GM18951 (cell line): ENCODE measurements around the gene CIAO1.

Source experiments
- POLR2A ChIP-seq: IDR thresholded peaks from 4 replicates; pipeline ENCODE4 v1.6.1; 2011; ENCODE audit warnings: mild to moderate bottlenecking; ENCODE audit not compliant: insufficient read length, insufficient read depth; ENCODE audit errors: extremely low read depth
- in situ Hi-C: fragments of 300-500 bp; cut with MboI; formaldehyde crosslinking; loops from one replicate; pipeline ENCODE4 v1.12.0; 2022; ENCODE audit warnings: low sequenced_read_pairs, mixed read lengths, inconsistent platforms; ENCODE audit not compliant: unreplicated experiment

Gene CIAO1

DNA sequence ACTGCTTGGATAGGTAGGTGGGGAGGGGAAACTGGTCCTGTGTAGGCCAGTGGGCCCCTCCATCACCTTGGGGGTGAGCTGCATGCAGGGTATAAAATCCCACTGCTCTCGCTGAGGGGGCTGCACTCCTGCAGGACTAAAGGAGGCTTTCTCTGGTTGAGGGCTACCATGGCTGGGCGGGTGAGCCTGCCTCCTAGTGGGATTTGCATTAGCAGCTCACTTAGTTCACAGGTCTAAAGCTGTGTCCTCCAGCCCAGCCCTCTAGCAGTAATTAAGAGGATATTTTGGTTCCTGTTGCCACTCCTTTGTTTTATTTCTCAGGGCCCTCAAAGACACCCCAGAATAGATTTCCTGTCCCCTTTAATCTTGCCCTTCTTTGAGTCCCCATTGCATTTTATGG lies 24.8 kb upstream of the CIAO1 start:
- in situ Hi-C loops: no loop called here
- TF ChIP-seq POLR2A: no peak

DNA sequence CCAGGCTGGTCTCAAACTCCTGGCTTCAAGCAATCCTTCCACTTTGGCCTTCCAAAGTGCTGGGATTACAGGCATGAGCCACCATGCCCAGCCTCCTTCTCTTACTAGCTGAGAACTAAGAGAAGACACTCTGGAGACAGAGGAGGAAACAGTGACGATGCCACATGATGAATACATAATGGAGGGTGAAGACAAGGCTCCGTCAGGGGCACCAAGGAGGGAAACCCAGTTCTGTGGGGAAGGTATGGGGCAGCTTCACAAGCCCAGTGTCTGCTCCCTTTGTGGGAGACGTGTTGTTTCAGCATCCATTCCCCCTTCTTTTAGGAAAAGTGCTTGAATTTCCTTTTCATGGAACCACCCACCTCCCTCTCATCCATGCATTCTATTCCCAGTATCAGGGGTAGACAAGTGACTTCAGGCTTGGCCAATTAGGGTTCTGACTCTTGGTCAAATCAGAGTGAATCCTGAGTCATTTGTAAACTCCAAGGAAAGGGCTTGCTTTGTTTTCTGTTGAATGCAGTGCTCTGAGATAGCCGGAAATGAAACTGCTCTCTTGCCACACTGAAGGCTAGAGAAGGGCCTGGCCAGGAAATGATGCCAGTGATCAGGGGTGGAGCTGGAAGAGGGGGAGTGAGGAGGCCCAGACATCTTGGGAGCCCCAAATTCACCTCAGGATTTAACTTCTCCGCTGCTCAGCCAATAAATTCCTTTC lies 24.0 kb upstream of the CIAO1 start:
- in situ Hi-C loops: no loop called here
- peak; percentile 42 for TF ChIP-seq POLR2A

DNA sequence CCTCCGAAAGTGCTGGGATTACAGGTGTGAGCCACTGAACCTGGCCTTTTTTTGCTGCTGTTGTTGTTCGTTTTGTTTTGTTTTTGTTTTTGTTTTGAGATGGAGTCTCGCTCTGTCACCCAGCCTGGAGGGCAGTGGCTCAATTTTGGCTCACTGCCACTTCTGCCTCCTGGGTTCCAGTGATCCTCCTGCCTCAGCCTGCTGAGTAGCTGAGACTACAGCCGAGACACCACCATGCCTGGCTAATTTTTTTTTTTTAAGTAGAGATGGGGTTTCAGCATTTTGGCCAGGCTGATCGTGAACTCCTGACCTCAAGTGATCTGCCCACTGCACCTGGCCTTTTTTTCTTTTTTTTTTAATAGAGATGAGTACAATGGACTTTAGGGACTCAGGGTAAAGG lies 22.2 kb upstream of the CIAO1 start:
- in situ Hi-C loops: no loop called here
- TF ChIP-seq POLR2A: no peak

DNA sequence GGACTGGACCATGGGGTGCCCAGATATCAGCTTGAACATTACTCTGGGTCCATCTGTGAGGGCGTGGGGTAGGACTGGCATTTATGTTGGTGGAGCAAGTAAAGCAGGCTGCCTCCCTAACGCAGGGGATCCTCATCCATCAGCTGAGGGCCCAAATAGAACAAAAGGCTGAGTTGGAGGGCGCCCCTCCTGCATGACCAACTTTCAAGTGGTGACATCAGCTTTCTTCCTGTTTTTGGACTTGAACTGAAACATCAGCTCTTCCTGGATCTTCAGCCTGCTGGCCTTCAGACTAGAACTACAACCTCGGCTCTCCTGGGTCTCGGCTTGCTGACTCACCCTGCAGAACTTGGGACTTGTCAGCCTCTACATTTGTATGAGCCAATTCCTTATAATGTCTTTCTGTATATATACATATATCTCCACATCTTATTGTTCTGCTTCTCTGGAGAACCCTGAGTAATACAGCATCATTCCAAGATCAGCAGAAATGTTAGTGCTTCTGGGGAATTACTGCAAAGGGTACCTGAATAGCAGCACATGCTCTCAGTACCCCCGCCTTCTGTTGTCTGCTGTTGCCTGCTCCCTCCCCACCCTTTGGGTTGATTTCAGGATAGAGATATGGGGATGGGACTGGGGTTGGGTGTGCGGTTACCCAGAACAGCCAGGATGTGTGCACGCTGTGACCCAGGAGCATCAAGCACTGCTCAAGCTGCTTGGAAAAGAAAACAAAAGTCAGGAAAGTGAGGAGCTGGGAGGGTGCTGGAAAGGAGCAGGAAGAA lies 20.2 kb upstream of the CIAO1 start:
- in situ Hi-C loops: no loop called here
- no peak for TF ChIP-seq POLR2A

DNA sequence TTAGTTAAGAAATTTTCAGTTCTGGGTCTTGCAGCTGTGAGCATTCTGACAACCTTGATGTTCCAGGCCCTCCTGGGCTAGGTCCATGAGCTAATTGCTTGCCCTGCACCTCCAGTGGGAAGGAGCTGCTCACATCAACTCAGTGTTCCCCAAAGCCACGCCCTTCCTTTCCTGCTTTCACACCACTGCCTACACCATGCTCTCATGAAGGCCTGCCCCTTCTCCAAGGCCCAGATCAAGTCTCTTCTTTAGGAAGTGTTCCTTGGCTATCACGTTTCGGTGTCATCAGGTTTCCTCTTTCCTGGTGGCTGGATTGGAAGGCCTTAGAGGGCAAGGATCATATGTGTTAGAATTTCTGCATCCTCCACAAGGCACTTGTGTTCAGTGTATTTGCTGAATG lies 19.0 kb upstream of the CIAO1 start:
- TF ChIP-seq POLR2A: no peak
- in situ Hi-C loops: no loop called here

DNA sequence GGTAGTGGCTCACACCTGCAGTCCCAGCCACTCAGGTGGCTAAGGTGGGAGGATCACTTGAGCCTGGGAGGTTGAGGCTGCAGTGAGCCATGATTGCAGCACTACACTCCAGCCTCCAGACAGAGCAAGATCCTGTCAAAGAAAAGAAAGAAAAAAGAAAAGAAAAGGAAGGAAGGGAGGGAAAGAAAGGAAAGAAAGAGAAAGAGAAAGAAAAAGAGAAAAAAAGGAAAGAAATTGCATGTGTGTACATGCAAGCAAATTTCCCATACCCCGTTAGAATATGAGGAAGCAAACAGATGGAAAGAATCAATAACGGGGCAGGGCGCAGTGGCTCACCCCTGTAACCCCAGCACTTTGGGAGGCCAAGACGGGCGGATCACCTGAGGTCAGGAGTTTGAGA lies 18.1 kb upstream of the CIAO1 start:
- TF ChIP-seq POLR2A: no peak
- in situ Hi-C loops: no loop called here

DNA sequence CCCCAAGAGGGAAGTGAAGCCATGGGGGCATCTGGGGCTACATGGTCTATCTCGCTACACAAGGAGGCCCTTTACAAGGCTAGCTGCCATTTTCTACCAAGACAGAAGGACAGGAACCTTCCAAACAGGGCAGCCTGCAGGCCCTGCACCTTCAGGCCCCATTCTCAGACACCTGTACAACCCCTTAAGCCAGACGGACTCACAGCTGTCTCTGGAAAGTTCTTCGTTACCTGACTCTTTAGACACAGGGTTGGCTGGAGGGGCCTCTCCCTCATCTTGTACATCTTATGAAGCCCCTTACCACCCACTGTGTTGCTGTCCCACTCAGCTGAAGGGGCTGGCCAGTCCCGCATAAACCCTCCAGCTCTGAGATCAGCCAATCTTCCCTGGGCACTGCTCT lies 17.4 kb upstream of the CIAO1 start:
- in situ Hi-C loops: no loop called here
- TF ChIP-seq POLR2A: no peak

- in situ Hi-C loops: loop anchor here (25.0 kb wide), 1 partner anchor 237 kb away; no protein-coding TSS in a partner anchor
- TF ChIP-seq POLR2A: no peak
Observed at GRCh38 chr2:96249654-96250053, 16.4 kb upstream of the CIAO1 start.

GRCh38 chr2:96250188-96250587 lies 15.8 kb upstream of the CIAO1 start:
- TF ChIP-seq POLR2A: no peak
- in situ Hi-C loops: loop anchor here (25.0 kb wide), 1 partner anchor 238 kb away; no protein-coding TSS in a partner anchor

DNA sequence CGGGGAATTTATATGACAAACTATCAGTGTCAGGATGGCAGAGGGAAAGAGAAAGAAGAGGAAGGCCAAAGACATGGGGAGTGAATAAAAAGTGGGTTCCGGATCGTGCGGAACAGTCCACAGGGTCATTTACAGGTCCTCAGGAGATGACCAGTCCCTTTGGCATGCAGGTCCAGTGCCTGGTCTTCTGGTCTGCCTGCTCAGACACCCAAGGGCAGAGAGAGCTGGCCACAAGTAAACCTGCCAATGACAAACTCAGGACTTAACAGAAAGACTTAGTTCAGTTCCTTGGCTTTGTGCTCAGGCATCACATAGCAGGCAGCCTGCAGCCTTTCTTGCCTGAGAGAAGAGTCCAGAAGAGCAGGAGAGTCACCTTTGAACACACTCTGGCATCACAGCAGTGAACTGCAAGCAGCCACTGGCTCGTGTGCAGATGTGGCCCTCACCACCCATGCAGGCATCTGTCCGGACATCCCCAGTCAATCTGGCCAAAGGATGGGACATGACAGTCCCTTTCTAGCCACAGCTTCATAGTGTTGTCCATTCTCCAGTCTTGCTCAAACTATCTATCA lies 14.2 kb upstream of the CIAO1 start:
- TF ChIP-seq POLR2A: no peak
- in situ Hi-C loops: loop anchor here (25.0 kb wide), 1 partner anchor 240 kb away; no protein-coding TSS in a partner anchor

DNA sequence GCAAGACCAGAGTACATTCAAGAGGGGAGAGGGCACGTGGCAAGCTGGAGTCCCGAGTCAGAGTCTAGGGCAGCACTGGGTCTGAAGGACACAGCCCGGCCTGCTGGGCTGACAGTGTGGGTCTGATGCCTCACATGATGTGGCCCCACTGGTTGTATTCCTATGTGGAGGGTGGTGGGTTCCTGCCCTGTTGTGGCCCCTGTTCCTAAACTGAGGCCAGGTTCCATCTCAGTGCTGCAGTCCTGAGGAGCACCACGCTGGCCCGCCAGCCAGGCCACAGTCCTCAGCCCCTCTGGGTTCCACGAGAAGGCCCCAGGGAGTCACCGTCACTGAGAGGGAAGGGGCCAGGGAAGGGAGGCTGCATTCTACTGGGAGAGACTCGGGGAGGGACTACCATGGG lies 13.5 kb upstream of the CIAO1 start:
- in situ Hi-C loops: loop anchor here (25.0 kb wide), 1 partner anchor 240 kb away; no protein-coding TSS in a partner anchor

DNA sequence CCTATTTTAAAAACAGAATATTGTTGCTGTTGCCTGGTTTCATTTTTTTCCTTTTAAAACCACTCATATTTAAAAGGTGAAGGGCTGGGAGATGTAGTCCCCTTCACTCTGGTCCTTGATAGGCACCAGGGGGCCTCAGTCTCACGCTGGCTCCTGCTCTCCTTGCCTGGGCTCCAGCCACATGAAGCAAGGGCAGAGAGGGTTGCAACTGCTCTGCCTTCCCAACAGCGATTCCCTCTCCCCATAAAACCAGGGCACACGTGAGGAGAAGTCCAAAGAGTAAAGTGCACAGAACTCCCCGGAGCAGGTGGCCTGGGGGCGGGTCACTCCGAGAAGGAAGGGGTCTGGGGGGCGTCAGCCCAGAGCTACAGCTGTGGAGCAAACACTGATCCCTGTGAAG lies 13.0 kb upstream of the CIAO1 start:
- in situ Hi-C loops: loop anchor here (25.0 kb wide), 1 partner anchor 241 kb away; no protein-coding TSS in a partner anchor
- no peak for TF ChIP-seq POLR2A

More for the DNA sequence above, 13.5 kb upstream of the CIAO1 start:
- TF ChIP-seq POLR2A: no peak

- in situ Hi-C loops: loop anchor here (25.0 kb wide), 1 partner anchor 242 kb away; no protein-coding TSS in a partner anchor
- no peak for TF ChIP-seq POLR2A
Observed at GRCh38 chr2:96254571-96254970, 11.5 kb upstream of the CIAO1 start.
